Gastroesophageal sphincter (tissue), 4 donors: Measurements from ENCODE around the gene EFCAB14. TPM values are rescaled to one million over a fixed set of nuclear protein-coding genes. Genes with fewer than 3 reads are reported as not detected.

ENCODE experiments used
- ATAC-seq: fragments of 150-250 bp; one replicate; pipeline ENCODE4 v1.9.1; 2016; ENCODE audit warnings: mild to moderate bottlenecking, moderate library complexity
- H3K27ac ChIP-seq, 4 donors: fragments of 200-600 bp; sonication (generic) in 3 of 4; 1 replicate in 3 of 4; 2 replicates in 1 of 4; pipeline ENCODE4 v1.5.1; 2016 to 2019
- H3K27me3 ChIP-seq: fragments of 200-600 bp; sonication (generic); one replicate; pipeline ENCODE4 v1.5.1; 2019
- H3K36me3 ChIP-seq, 2 donors: fragments of 200-600 bp; sonication (generic); one replicate each; pipeline ENCODE4 v1.5.1; 2019; ENCODE audit warnings: control low read depth in 1 of 2
- H3K4me1 ChIP-seq, 3 donors: fragments of 200-600 bp; sonication (generic); 1 replicate in 2 of 3; 2 replicates in 1 of 3; pipeline ENCODE4 v1.5.1; 2016 to 2019; ENCODE audit warnings: control low read depth in 2 of 3
- H3K4me3 ChIP-seq, 2 donors: fragments of 200-600 bp; sonication (generic); one replicate each; pipeline ENCODE4 v1.5.1; 2019; ENCODE audit warnings: mild to moderate bottlenecking in 1 of 2, moderate library complexity in 1 of 2
- H3K9me3 ChIP-seq, 3 donors: fragments of 200-600 bp; sonication (generic); one replicate each; pipeline ENCODE4 v1.5.1; 2017 to 2019; ENCODE audit warnings: control low read depth in 2 of 3
- CTCF ChIP-seq, 4 experiments: fragments of 200-600 bp in 2 of 4; fragments of 450-650 bp in 2 of 4; sonication (generic) in 1 of 4; IDR thresholded peaks; one replicate each; pipeline ENCODE4 v1.5.1; 2017 to 2019; ENCODE audit warnings: antibody characterized with exemption in 4 of 4, mild to moderate bottlenecking in 2 of 4, moderate library complexity in 2 of 4
- EP300 ChIP-seq: sonication (generic); formaldehyde crosslinking; IDR thresholded peaks from one replicate; pipeline ENCODE4 v1.6.1; 2017; ENCODE audit warnings: antibody characterized with exemption, mild to moderate bottlenecking
- POLR2A ChIP-seq, 2 donors: fragments of 450-650 bp; IDR thresholded peaks; one replicate each; pipeline ENCODE4 v1.6.1; 2017; ENCODE audit warnings: antibody characterized with exemption in 2 of 2, mild to moderate bottlenecking in 2 of 2, moderate library complexity in 1 of 2
- POLR2AphosphoS5 ChIP-seq: sonication (generic); formaldehyde crosslinking; IDR thresholded peaks from one replicate; pipeline ENCODE4 v1.6.1; 2017; ENCODE audit warnings: antibody characterized with exemption
- WGBS, 2 donors: methylation state at CpG; one replicate each; pipeline ENCODE4 v1.1.5; 2018; ENCODE audit warnings: low coverage in 1 of 2; 5-methylcytosine and 5-hydroxymethylcytosine counted together
- total RNA-seq, 4 donors: library from RNA; depleted of rRNA; stranded (reverse); fragments of >200 nt; gene quantifications; one replicate each; pipeline ENCODE4 v1.1.0, GENCODE V29; 2016

Gene EFCAB14
- 100 to 1,000 TPM; 109 to 133 (median 116) TPM for total RNA-seq

- Histone ChIP-seq H3K36me3 (peaks cover 0 to 26% of the 10 kb centered on the region in 2 donors), H3K9me3 (no peaks in the 10 kb centered on the region), H3K4me3 (peak within 1 kb of the TSS; percentile 89 to 97), H3K27me3 (no peaks in the 10 kb centered on the region), H3K4me1 (peaks cover 10 to 41% (median 12%) of the 10 kb centered on the region in 3 donors), H3K27ac (peak within 1 kb of the TSS; percentile 50 to 92 (median 90))
- peak; percentile 99 for ATAC-seq
- WGBS, 2 donors: 1% methylated on average over 22 of the region's 85 CpGs; no CpG with 5 or more reads in 1 of the 2 donors
- peak; percentile 83 for TF ChIP-seq POLR2AphosphoS5
- no peak for TF ChIP-seq EP300
- TF ChIP-seq CTCF (IDR thresholded peaks at IDR 0.05): peak in 2 of 4 experiments; percentile 3 to 15
- TF ChIP-seq POLR2A (IDR thresholded peaks at IDR 0.05): peak; percentile 69 to 73
Observed at GRCh38 chr1:46718727-46719622, at the start of gene EFCAB14. Gene EFCAB14 (minus strand): TSS chr1:46719114. CDS start chr1:46718087, 1,027 bp downstream.

- H3K36me3 ChIP-seq: no peaks in the 10 kb centered on the region
- no peak overlapping the region for H3K4me3 ChIP-seq
- no peak overlapping the region for H3K27ac ChIP-seq
- H3K27me3 ChIP-seq: peaks cover 35% of the 10 kb centered on the region
- no peaks in the 10 kb centered on the region for H3K4me1 ChIP-seq
- 63 to 75% methylated on average over 2 to 5 of the region's 5 CpGs for WGBS, 2 donors
- ATAC-seq: no peak
- TF ChIP-seq CTCF (IDR thresholded peaks at IDR 0.05): no peak
- TF ChIP-seq POLR2A (IDR thresholded peaks at IDR 0.05): no peak
- TF ChIP-seq EP300: no peak
- TF ChIP-seq POLR2AphosphoS5: no peak
- H3K9me3 ChIP-seq: peaks cover 0 to 30% (median 0%) of the 10 kb centered on the region in 3 donors
Observed at GRCh38 chr1:46768445-46768844, 49.5 kb upstream of the EFCAB14 start.

GRCh38 chr1:46767649-46768282, 48.9 kb upstream of the EFCAB14 start:
- TF ChIP-seq POLR2A (IDR thresholded peaks at IDR 0.05): no peak
- TF ChIP-seq POLR2AphosphoS5: no peak
- TF ChIP-seq CTCF (IDR thresholded peaks at IDR 0.05): no peak
- TF ChIP-seq EP300: no peak
- no peaks in the 10 kb centered on the region for H3K36me3 ChIP-seq
- WGBS, 2 donors: 56 to 90% methylated on average over 2 of the region's 4 CpGs
- peak; percentile 36 for ATAC-seq
- peaks cover 0 to 34% (median 0%) of the 10 kb centered on the region in 3 donors for H3K9me3 ChIP-seq
- no peak overlapping the region for H3K4me3 ChIP-seq
- peaks cover 40% of the 10 kb centered on the region for H3K27me3 ChIP-seq
- H3K27ac ChIP-seq: no peak overlapping the region
- H3K4me1 ChIP-seq: no peaks in the 10 kb centered on the region

GRCh38 chr1:46764402-46764801, 45.5 kb upstream of the EFCAB14 start:
- Histone ChIP-seq H3K27ac (no peak overlapping the region), H3K36me3 (no peaks in the 10 kb centered on the region), H3K27me3 (peaks cover 46% of the 10 kb centered on the region), H3K4me3 (no peak overlapping the region), H3K4me1 (no peaks in the 10 kb centered on the region), H3K9me3 (peaks cover 0 to 16% (median 0%) of the 10 kb centered on the region in 3 donors)
- no peak for ATAC-seq
- no peak for TF ChIP-seq EP300
- TF ChIP-seq CTCF (IDR thresholded peaks at IDR 0.05): no peak
- TF ChIP-seq POLR2A (IDR thresholded peaks at IDR 0.05): no peak
- TF ChIP-seq POLR2AphosphoS5: no peak
- WGBS, 2 donors: 83 to 90% methylated on average over 2 of the region's 2 CpGs
